ENCODE results near the gene CRADD. TPM values are rescaled to one million over a fixed set of nuclear protein-coding genes. Genes with fewer than 3 reads are reported as not detected.
A peak's percentile ranks its signal among the peaks of the same experiment; 100 is the strongest.

Gene CRADD
- total and polyA plus RNA-seq, 2 donors (not counting 1 experiment from before 2014, with no cell fraction given) = 5.8 to 15.1 TPM

- Histone ChIP-seq H3K36me3 (replicated peaks in 1 of 2; ENCODE audit: control extremely low read depth in 1 of 2, control insufficient read depth in 1 of 2, extremely low read depth in 1 of 2, insufficient read depth in 2 of 2, low read length in 1 of 2) (no peaks in the 10 kb centered on the region), H3K4me3 (ENCODE audit: control extremely low read depth in 1 of 5, extremely low read depth in 1 of 5, insufficient read depth in 1 of 5, low read depth in 2 of 5, low read length in 4 of 5) (no peak overlapping the region), H3K79me2 (ENCODE audit: control insufficient read depth, insufficient read depth, low read length) (no peaks in the 10 kb centered on the region), H4K20me1 (ENCODE audit: control insufficient read depth, insufficient read depth, low read length, poor library complexity, severe bottlenecking) (no peaks in the 10 kb centered on the region), H3K27me3 (replicated peaks in 1 of 4; ENCODE audit: control extremely low read depth in 1 of 4, control insufficient read depth in 3 of 4, insufficient read depth in 4 of 4, low read length in 3 of 4) (no peaks in the 10 kb centered on the region), H3K4me1 (ENCODE audit: control insufficient read depth in 2 of 2, insufficient read depth in 2 of 2, low read length in 2 of 2) (no peaks in the 10 kb centered on the region), H3K9me3 (ENCODE audit: control extremely low read depth in 1 of 3, control insufficient read depth in 2 of 3, insufficient read depth in 1 of 3, low read length in 2 of 3) (no peaks in the 10 kb centered on the region), H3K4me2 (replicated peaks; ENCODE audit: low read depth, low read length, poor library complexity, severe bottlenecking) (no peak overlapping the region), H3K9ac (ENCODE audit: low read length) (no peak overlapping the region), H3K27ac (ENCODE audit: low read length in 2 of 2) (no peak overlapping the region), H2AFZ (ENCODE audit: insufficient read depth, low read depth, low read length, poor library complexity, severe bottlenecking) (no peak overlapping the region)
- DNase-seq = no peak
- ChIA-PET CTCF (no interaction called here), POLR2A (no interaction called here)
- Mint-ChIP-seq H3K4me1 (peaks cover 14% of the 10 kb centered on the region), H3K9me3 (ENCODE audit: insufficient read depth) (peaks cover 3% of the 10 kb centered on the region), H3K27me3 (no peaks in the 10 kb centered on the region), H3K27ac (no peak overlapping the region), H3K4me3 (no peak overlapping the region)
- WGBS (ENCODE audit: insufficient coverage) = 44% methylated on average over 4 of the region's 9 CpGs
- ATAC-seq (ENCODE audit: low read depth) = peak; percentile 39
- intact Hi-C loops (cut with micrococcal nuclease) = no loop called here
- no peak for TF ChIP-seq CTCF (IDR thresholded peaks at IDR 0.05)
- TF ChIP-seq EZH2 (IDR thresholded peaks at IDR 0.05; ENCODE audit: borderline replicate concordance, insufficient read depth, low read depth, low read length, poor library complexity, severe bottlenecking) = no peak
Observed at GRCh38 chr12:93783832-93784231, 106.7 kb downstream of the CRADD start.

GRCh38 chr12:93784339-93785086 lies 107.3 kb downstream of the CRADD start:
- Histone ChIP-seq H3K4me3 (ENCODE audit: control extremely low read depth in 1 of 5, extremely low read depth in 1 of 5, insufficient read depth in 1 of 5, low read depth in 2 of 5, low read length in 4 of 5) (no peak overlapping the region), H3K9ac (ENCODE audit: low read length) (no peak overlapping the region), H4K20me1 (ENCODE audit: control insufficient read depth, insufficient read depth, low read length, poor library complexity, severe bottlenecking) (no peaks in the 10 kb centered on the region), H3K27ac (ENCODE audit: low read length in 2 of 2) (no peak overlapping the region), H3K4me1 (ENCODE audit: control insufficient read depth in 2 of 2, insufficient read depth in 2 of 2, low read length in 2 of 2) (no peaks in the 10 kb centered on the region), H3K4me2 (replicated peaks; ENCODE audit: low read depth, low read length, poor library complexity, severe bottlenecking) (no peak overlapping the region), H3K9me3 (ENCODE audit: control extremely low read depth in 1 of 3, control insufficient read depth in 2 of 3, insufficient read depth in 1 of 3, low read length in 2 of 3) (no peaks in the 10 kb centered on the region), H3K27me3 (replicated peaks in 1 of 4; ENCODE audit: control extremely low read depth in 1 of 4, control insufficient read depth in 3 of 4, insufficient read depth in 4 of 4, low read length in 3 of 4) (no peaks in the 10 kb centered on the region), H3K36me3 (replicated peaks in 1 of 2; ENCODE audit: control extremely low read depth in 1 of 2, control insufficient read depth in 1 of 2, extremely low read depth in 1 of 2, insufficient read depth in 2 of 2, low read length in 1 of 2) (no peaks in the 10 kb centered on the region), H3K79me2 (ENCODE audit: control insufficient read depth, insufficient read depth, low read length) (no peaks in the 10 kb centered on the region), H2AFZ (ENCODE audit: insufficient read depth, low read depth, low read length, poor library complexity, severe bottlenecking) (no peak overlapping the region)
- Mint-ChIP-seq H3K9me3 (ENCODE audit: insufficient read depth) (peaks cover 3% of the 10 kb centered on the region), H3K27ac (peak overlapping the region; percentile 17), H3K27me3 (no peaks in the 10 kb centered on the region), H3K4me3 (peak overlapping the region; percentile 15), H3K4me1 (peaks cover 20% of the 10 kb centered on the region)
- ChIA-PET POLR2A (no interaction called here), CTCF (interaction anchor here (0.7 to 1.6 kb wide), 2 partner anchors 42 to 318 kb away, joined by 3 to 4 read pairs; no protein-coding TSS in a partner anchor)
- TF ChIP-seq EZH2 (IDR thresholded peaks at IDR 0.05; ENCODE audit: borderline replicate concordance, insufficient read depth, low read depth, low read length, poor library complexity, severe bottlenecking) = no peak
- no peak for TF ChIP-seq CTCF (IDR thresholded peaks at IDR 0.05)
- 19% methylated on average over 6 of the region's 9 CpGs for WGBS (ENCODE audit: insufficient coverage)
- intact Hi-C loops (cut with micrococcal nuclease) = no loop called here
- no peak for DNase-seq
- no peak for ATAC-seq (ENCODE audit: low read depth)
